Thymus (tissue), 11 donors: ENCODE results near the gene MSH2. TPM values are rescaled to one million over a fixed set of nuclear protein-coding genes. Genes with fewer than 3 reads are reported as not detected.
"Not testable (repeated sequence)": the region's sequence is repeated elsewhere in the genome, so short reads cannot be mapped to it uniquely, and the experiment has no call there.

Experiments used
- DNase-seq, 9 donors: peaks; one replicate each; pipeline ENCODE4 v3.0.0-alpha.2; 2013; ENCODE audit warnings: low spot score in 9 of 9, low read depth in 6 of 9, missing footprints in 1 of 9
- H3K27ac ChIP-seq, 2 donors: one replicate each; pipeline ENCODE4 v1.5.1; 2013; ENCODE audit warnings: control low read depth in 1 of 2, low read depth in 1 of 2, low read length in 1 of 2, mild to moderate bottlenecking in 1 of 2, moderate library complexity in 1 of 2
- H3K27me3 ChIP-seq, 2 donors: one replicate each; pipeline ENCODE4 v1.5.1; 2013; ENCODE audit warnings: low read length in 1 of 2; ENCODE audit not compliant: control insufficient read depth in 2 of 2, insufficient read depth in 1 of 2
- H3K36me3 ChIP-seq, 2 donors: one replicate each; pipeline ENCODE4 v1.5.1; 2013; ENCODE audit warnings: low read length in 1 of 2, mild to moderate bottlenecking in 1 of 2, moderate library complexity in 1 of 2; ENCODE audit not compliant: control insufficient read depth in 2 of 2, insufficient read depth in 2 of 2
- H3K4me1 ChIP-seq, 2 donors: one replicate each; pipeline ENCODE4 v1.5.1; 2013; ENCODE audit warnings: low read length in 2 of 2; ENCODE audit not compliant: control insufficient read depth in 2 of 2, insufficient read depth in 2 of 2
- H3K4me3 ChIP-seq, 2 donors: one replicate each; pipeline ENCODE4 v1.5.1; 2013; ENCODE audit warnings: low read length in 2 of 2, control low read depth in 1 of 2, mild to moderate bottlenecking in 1 of 2
- H3K9me3 ChIP-seq, 2 donors: one replicate each; pipeline ENCODE4 v1.5.1; 2013; ENCODE audit warnings: low read length in 1 of 2, mild to moderate bottlenecking in 1 of 2; ENCODE audit not compliant: control insufficient read depth in 2 of 2, insufficient read depth in 1 of 2
- WGBS: extraction: QIAGEN DNeasy Blood & Tissue Kit; methylation state at CpG from one replicate; pipeline ENCODE4 v1.1.7; 2013; 5-methylcytosine and 5-hydroxymethylcytosine counted together
- polyA plus RNA-seq: library from polyadenylated mRNA; stranded (reverse); fragments of 200-250 nt; gene quantifications from one replicate; pipeline ENCODE4 v1.2.3, GENCODE V29; 2013
- total RNA-seq: library from RNA; stranded (reverse); fragments of 120-200 nt; gene quantifications from one replicate; pipeline ENCODE4 v1.2.4, GENCODE V29; 2013
- donor health status: healthy.

The MSH2 gene
- total and polyA plus RNA-seq, 2 donors, result 24.2 to 65.4 TPM

DNA sequence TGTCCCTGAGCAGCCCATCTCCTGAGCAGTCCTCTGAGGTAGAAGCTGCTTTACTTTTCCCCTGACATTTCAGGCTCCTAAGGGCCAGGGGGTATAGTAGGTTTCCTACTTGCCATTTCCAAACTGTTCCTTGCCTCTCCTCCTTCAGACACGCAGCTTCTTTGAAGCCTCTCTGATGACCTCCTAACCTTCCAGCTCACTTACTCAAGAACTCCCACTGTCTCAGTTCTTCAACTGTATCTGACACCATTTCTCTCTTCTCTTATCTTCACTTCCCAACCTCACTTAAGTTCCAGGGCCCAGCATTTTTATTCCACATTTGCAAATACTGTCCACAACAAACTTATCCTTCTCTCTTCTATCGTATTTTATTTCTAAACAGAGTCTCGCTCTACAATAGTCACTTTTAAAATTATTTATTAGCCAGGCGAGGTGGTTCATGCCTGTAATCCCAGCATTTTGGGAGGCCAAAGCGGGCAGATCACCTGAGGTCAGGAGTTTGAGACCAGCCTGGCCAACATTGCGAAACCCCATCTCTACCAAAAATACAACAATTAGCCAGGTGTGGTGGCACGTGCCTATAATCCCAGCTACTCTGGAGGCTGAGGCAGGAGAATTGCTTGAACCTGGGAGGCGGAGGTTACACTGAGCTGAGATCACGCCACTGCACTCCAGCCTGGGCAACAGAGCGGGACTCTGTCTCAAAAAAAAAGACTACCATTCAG, 41.3 kb upstream of the MSH2 start:
- 96% methylated on average over 10 of the region's 10 CpGs for WGBS
- H3K27ac ChIP-seq, H3K4me3 ChIP-seq, DNase-seq, H3K27me3 ChIP-seq, H3K9me3 ChIP-seq, H3K4me1 ChIP-seq, H3K36me3 ChIP-seq: not testable (repeated sequence)

DNA sequence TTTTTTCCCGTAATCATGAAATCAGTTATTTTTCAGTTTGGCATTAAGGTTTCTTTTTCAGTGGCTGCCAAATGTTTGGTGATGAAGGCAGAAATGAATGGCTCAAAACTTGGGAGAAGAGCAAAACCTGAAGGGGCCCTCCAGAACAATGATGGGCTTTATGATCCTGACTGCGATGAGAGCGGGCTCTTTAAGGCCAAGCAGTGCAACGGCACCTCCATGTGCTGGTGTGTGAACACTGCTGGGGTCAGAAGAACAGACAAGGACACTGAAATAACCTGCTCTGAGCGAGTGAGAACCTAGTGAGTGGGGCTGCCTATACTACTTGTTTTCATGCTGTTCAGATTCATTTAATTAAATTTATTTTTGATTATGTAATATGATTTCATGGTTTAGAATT, 29.2 kb upstream of the MSH2 start:
- Histone ChIP-seq H3K36me3 (no peaks in the 10 kb centered on the region), H3K27me3 (peaks cover 15 to 24% of the 10 kb centered on the region in 2 donors), H3K9me3 (no peaks in the 10 kb centered on the region), H3K4me3 (no peak overlapping the region), H3K4me1 (peaks cover 3 to 6% of the 10 kb centered on the region in 2 donors), H3K27ac (no peak overlapping the region)
- DNase-seq, result no peak
- 92% methylated on average over 5 of the region's 5 CpGs for WGBS

- H3K4me3 ChIP-seq, result no peak overlapping the region
- 100% methylated on average over 1 of the region's 1 CpG for WGBS
- H3K36me3 ChIP-seq, result no peaks in the 10 kb centered on the region
- H3K4me1 ChIP-seq, result no peaks in the 10 kb centered on the region
- H3K27ac ChIP-seq, result no peak overlapping the region
- no peaks in the 10 kb centered on the region for H3K9me3 ChIP-seq
- DNase-seq, result no peak
- H3K27me3 ChIP-seq, result peaks cover 0 to 9% of the 10 kb centered on the region in 2 donors
These were observed 27.6 kb upstream of the MSH2 start for GRCh38 chr2:47375307-47375706.

- Histone ChIP-seq H3K36me3 (no peaks in the 10 kb centered on the region), H3K4me3 (no peak overlapping the region), H3K4me1 (no peaks in the 10 kb centered on the region), H3K9me3 (no peaks in the 10 kb centered on the region), H3K27ac (no peak overlapping the region), H3K27me3 (no peaks in the 10 kb centered on the region)
- WGBS, result 93% methylated on average over 3 of the region's 3 CpGs
- DNase-seq, result no peak
These were observed 23.6 kb upstream of the MSH2 start for GRCh38 chr2:47379384-47379783.

DNA sequence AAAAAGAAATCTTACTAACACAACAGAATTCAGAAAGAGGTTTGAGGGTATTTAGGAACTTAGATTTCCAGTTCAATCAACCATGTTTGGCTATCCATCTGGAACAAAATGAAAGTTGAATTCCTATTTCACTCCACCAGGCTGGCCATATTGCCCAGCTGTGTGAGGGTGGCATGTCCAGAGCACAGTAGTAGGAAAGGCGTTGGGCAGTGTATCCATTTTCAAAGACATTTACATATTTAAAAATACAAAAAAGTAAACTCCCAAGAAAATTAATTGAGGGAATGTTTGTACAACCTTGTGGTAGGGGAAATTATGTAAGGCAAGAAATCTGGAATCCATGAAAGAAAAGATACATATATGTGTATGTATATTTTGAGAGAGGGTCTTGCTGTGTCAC, 21.5 kb upstream of the MSH2 start:
- Histone ChIP-seq H3K9me3 (no peaks in the 10 kb centered on the region), H3K36me3 (no peaks in the 10 kb centered on the region), H3K4me1 (no peaks in the 10 kb centered on the region), H3K27ac (no peak overlapping the region), H3K27me3 (no peaks in the 10 kb centered on the region), H3K4me3 (no peak overlapping the region)
- no peak for DNase-seq
- WGBS, result 99% methylated on average over 1 of the region's 1 CpG

DNA sequence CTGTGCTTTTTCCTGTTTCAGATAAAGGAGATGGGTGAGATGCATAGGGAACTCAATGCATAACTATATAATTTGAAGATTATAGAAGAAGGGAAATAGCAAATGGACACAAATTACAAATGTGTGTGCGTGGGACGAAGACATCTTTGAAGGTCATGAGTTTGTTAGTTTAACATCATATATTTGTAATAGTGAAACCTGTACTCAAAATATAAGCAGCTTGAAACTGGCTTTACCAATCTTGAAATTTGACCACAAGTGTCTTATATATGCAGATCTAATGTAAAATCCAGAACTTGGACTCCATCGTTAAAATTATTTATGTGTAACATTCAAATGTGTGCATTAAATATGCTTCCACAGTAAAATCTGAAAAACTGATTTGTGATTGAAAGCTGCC, 16.4 kb upstream of the MSH2 start:
- H3K27ac ChIP-seq, result no peak overlapping the region
- no peaks in the 10 kb centered on the region for H3K27me3 ChIP-seq
- H3K9me3 ChIP-seq, result no peaks in the 10 kb centered on the region
- H3K4me3 ChIP-seq, result no peak overlapping the region
- H3K36me3 ChIP-seq, result no peaks in the 10 kb centered on the region
- DNase-seq, result no peak
- WGBS, result 95% methylated on average over 3 of the region's 3 CpGs
- no peaks in the 10 kb centered on the region for H3K4me1 ChIP-seq

DNA sequence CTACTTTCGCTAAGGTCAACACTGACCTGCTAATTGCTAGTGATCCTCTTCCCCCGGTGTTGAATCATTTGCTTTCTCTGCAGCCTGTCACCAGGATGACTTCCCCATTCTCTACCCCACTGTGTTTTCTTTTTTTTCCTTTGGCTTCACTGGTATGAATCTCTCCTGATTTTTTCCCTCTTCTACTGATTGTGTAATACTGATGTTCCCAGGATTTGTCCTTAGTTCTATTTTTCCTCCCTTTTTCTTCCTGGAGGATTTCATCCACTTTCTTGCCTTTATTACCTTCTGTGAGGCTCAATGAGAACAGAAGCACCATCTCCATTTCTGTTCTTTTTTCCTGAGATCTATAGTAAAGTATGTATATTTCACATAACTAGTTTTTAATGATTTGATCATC, 14.1 kb upstream of the MSH2 start:
- H3K9me3 ChIP-seq, result no peaks in the 10 kb centered on the region
- WGBS, result 69% methylated on average over 2 of the region's 2 CpGs
- DNase-seq, result no peak
- H3K36me3 ChIP-seq, result no peaks in the 10 kb centered on the region
- no peaks in the 10 kb centered on the region for H3K4me1 ChIP-seq
- H3K27ac ChIP-seq, result no peak overlapping the region
- no peaks in the 10 kb centered on the region for H3K27me3 ChIP-seq
- H3K4me3 ChIP-seq, result no peak overlapping the region

DNA sequence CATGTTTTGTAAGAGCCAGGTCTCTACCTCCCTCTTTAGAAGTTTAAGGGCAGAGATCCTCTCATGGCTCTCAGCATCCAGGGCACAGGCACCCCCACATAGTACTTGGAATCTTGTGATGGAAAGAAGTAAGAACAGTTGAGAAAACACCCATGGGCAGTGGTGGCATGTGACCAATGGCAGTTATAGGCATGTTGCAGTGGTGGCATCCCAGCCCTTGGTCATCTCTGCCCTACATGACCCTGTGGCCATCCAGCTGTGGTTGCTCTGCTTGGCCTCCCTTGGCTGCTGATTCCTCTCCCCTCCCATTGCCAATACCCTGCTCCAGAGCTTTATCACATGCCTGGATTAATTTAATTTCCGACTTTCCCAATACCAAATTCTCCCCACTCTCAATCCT, 13.3 kb upstream of the MSH2 start:
- Histone ChIP-seq H3K4me1 (no peaks in the 10 kb centered on the region), H3K4me3 (no peak overlapping the region), H3K27ac (no peak overlapping the region), H3K9me3 (no peaks in the 10 kb centered on the region), H3K36me3 (no peaks in the 10 kb centered on the region), H3K27me3 (no peaks in the 10 kb centered on the region)
- DNase-seq, result no peak
- 100% methylated on average over 1 of the region's 1 CpG for whole genome bisulfite sequencing

GRCh38 chr2:47401789-47402554, 984 bp upstream of the MSH2 start:
- peak overlapping the region; percentile 84 to 86 for H3K27ac ChIP-seq
- no peak for DNase-seq
- H3K4me3 ChIP-seq, result peak overlapping the region; percentile 86 to 95
- peaks cover 0 to 12% of the 10 kb centered on the region in 2 donors for H3K9me3 ChIP-seq
- no peaks in the 10 kb centered on the region for H3K27me3 ChIP-seq
- peaks cover 9 to 16% of the 10 kb centered on the region in 2 donors for H3K4me1 ChIP-seq
- H3K36me3 ChIP-seq, result peaks cover 5% of the 10 kb centered on the region in 2 donors
- WGBS, result 73% methylated on average over 36 of the region's 36 CpGs
